Retinal pigment epithelial cell (primary cell): ENCODE results near the gene PLCB3.

Experiments
- DNase-seq: peaks from one replicate; pipeline ENCODE4 v3.0.0-alpha.2; 2010; ENCODE audit warnings: low read depth
- H3K4me3 ChIP-seq: 2 replicates; pipeline ENCODE4 v1.5.1; 2011; ENCODE audit warnings: mild to moderate bottlenecking, low read length, control low read depth, moderate library complexity
- CTCF ChIP-seq: conservative IDR thresholded peaks from 2 replicates; pipeline ENCODE4 v1.5.1; 2011; ENCODE audit warnings: low read depth, low read length, control low read depth, inconsistent platforms

PLCB3 gene

DNA sequence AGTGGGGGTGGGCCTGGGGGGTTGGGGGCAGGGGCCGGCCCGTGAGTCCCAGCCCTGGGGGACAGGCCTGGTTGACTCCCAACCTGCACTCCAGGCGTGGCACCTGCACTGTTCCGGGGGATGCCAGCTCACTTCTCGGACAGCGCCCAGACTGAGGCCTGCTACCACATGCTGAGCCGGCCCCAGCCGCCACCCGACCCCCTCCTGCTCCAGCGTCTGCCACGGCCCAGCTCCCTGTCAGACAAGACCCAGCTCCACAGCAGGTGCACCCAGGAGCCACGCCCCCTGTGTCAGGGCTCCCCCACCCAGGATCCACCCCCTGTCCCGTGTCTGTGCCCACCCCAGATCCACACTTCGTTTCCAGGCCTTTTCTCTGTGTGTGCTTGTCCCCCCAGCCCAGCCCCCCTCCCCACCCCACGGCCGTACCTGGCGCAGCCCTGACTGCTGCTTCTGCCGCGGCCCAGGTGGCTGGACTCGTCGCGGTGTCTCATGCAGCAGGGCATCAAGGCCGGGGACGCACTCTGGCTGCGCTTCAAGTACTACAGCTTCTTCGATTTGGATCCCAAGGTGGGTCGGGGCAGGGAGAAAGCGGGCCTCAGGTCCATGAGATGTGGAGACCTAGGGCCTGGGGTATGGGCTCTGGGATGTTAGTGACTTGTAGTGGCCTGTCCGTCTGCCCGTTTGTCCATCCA lies 40.0 kb upstream of the PLCB3 start:
- no peak for DNase-seq
- H3K4me3 ChIP-seq = no peak overlapping the region
- TF ChIP-seq CTCF = no peak

DNA sequence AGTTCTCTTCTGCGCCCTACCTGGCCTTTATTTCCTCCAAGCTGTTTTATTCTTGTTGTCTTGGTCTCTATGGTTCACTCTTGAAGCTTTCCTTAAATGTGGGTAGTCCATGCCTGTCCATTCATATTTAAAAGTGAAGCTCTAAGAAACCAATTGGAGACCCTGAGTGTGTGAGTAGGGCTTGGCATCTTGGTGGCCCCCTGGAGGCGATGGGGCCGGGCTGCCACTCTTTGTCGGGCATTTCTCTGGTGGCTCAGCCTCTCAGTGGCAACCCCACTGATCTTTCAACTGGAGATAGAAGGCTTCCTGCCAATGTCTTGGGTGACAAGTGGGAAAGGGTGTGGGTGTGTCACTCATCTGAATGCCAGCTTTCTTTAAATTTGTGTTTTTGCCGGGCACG lies 34.5 kb upstream of the PLCB3 start:
- DNase-seq = no peak
- TF ChIP-seq CTCF = no peak
- H3K4me3 ChIP-seq = no peak overlapping the region

DNA sequence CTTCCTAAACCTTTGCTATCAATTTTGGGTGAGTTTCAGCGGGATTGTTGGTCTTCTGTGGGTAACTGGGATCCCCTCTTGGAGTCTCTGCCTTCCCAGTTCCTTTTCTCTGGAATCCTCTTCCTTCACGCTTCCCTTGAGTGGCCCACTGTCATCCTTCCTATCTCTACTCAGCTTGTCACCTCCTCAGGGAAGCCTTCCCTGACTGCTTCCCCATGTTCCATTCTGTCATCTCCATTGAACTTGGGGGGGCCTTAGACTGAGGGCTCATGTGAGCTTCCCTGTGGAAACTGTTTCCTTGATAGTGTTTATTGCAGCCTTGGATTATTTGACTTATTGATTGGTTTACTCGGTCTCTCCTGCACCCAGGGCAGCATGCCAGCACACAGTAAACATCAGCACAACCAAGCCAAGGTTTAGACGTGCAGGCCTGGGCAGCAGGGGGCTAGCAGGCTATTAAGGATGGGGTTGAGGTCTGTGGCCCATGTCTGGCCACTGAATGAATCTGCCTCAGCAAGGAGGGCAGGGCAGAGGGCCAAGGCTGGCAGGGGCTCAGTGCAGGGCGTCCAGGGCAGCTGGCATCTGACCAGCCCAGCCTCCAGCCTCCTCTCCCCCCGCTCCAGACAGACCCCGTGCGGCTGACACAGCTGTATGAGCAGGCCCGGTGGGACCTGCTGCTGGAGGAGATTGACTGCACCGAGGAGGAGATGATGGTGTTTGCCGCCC lies 32.5 kb upstream of the PLCB3 start:
- no peak for DNase-seq
- no peak for TF ChIP-seq CTCF
- no peak overlapping the region for H3K4me3 ChIP-seq

- DNase-seq = no peak
- H3K4me3 ChIP-seq = no peak overlapping the region
- no peak for TF ChIP-seq CTCF
Measured at GRCh38 chr11:64219354-64219684, 32.0 kb upstream of the PLCB3 start.

- no peak for TF ChIP-seq CTCF
- no peak overlapping the region for H3K4me3 ChIP-seq
- DNase-seq = no peak
Measured at GRCh38 chr11:64219755-64220154, 31.6 kb upstream of the PLCB3 start.

DNA sequence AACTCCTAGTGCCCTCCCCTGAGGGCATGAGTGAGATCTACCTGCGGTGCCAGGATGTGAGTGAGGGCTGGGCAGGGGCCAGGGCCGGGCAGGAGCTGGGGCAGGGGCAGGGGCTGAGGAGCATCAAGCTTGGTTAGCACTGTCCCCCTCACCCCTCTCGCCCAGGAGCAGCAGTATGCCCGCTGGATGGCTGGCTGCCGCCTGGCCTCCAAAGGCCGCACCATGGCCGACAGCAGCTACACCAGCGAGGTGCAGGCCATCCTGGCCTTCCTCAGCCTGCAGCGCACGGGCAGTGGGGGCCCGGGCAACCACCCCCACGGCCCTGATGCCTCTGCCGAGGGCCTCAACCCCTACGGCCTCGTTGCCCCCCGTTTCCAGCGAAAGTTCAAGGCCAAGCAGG lies 31.1 kb upstream of the PLCB3 start:
- no peak overlapping the region for H3K4me3 ChIP-seq
- no peak for DNase-seq
- TF ChIP-seq CTCF = no peak

GRCh38 chr11:64220798-64221197 lies 30.5 kb upstream of the PLCB3 start:
- TF ChIP-seq CTCF = no peak
- DNase-seq = no peak
- H3K4me3 ChIP-seq = no peak overlapping the region
